ENCODE data around the gene LRRC15.

LRRC15 gene

GRCh38 chr3:194314388-194315068 is 55.0 kb downstream of the LRRC15 start:
- DNase-seq: no peak

GRCh38 chr3:194313560-194314387 is 55.8 kb downstream of the LRRC15 start:
- DNase-seq: no peak

- no peak for DNase-seq
Observed at GRCh38 chr3:194312743-194313281, 56.7 kb downstream of the LRRC15 start.

GRCh38 chr3:194312186-194312742 is 57.3 kb downstream of the LRRC15 start:
- no peak for DNase-seq

- no peak for DNase-seq
Observed at GRCh38 chr3:194311000-194311399, 58.5 kb downstream of the LRRC15 start.

- DNase-seq: no peak
Observed at GRCh38 chr3:194310060-194310835, 59.3 kb downstream of the LRRC15 start.

GRCh38 chr3:194308601-194309449 is 60.7 kb downstream of the LRRC15 start:
- no peak for DNase-seq

GRCh38 chr3:194307849-194308248 is 61.7 kb downstream of the LRRC15 start:
- DNase-seq: no peak

GRCh38 chr3:194306771-194307640 is 62.5 kb downstream of the LRRC15 start:
- peak; percentile 31 for DNase-seq

GRCh38 chr3:194306109-194306686 is 63.3 kb downstream of the LRRC15 start:
- DNase-seq: peak; percentile 64

- no peak for DNase-seq
Observed at GRCh38 chr3:194305356-194306108, 64.0 kb downstream of the LRRC15 start.

Measured in CD4-positive, alpha-beta T cell treated with Interleukin-4 for 4 hours (primary cell).